Mucosa of gallbladder (tissue), 1 donor: Measurements from ENCODE around the gene PET117. TPM values are rescaled to one million over a fixed set of nuclear protein-coding genes. Genes with fewer than 3 reads are reported as not detected.
"Not testable (repeated sequence)": the region's sequence is repeated elsewhere in the genome, so short reads cannot be mapped to it uniquely, and the experiment has no call there.

Source experiments
- DNase-seq: peaks from one replicate; pipeline ENCODE4 v3.0.0-alpha.2; 2020; ENCODE audit warnings: low spot score
- total RNA-seq: library from RNA; stranded (reverse); gene quantifications from one replicate; pipeline ENCODE4 v1.2.1, GENCODE V29; 2021
- donor health status: DM: no; HTN: no; CAD: no.

PET117 gene
- total RNA-seq, 1 donor from 2014 or later, result 21.8 TPM

DNA sequence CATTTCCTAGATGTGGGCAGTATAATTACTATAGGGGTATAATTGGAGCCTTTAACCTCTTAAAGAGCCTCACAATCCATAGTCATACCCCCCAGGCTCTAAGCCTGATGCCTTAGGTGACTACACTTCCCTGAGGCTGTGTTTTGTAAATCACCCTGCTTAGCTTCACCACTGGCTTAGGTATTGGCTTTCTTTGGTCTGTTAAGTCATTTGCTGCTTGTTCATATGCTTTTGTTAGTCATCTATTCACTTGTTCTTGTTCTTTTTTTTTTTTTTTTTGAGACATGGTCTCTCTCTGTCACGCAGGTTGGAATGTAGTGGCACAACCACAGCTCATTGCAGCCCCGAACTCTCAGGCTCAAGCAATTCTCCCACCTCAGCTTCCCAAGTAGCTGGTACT, 26.7 kb downstream of the PET117 start:
- no peak for DNase-seq

DNA sequence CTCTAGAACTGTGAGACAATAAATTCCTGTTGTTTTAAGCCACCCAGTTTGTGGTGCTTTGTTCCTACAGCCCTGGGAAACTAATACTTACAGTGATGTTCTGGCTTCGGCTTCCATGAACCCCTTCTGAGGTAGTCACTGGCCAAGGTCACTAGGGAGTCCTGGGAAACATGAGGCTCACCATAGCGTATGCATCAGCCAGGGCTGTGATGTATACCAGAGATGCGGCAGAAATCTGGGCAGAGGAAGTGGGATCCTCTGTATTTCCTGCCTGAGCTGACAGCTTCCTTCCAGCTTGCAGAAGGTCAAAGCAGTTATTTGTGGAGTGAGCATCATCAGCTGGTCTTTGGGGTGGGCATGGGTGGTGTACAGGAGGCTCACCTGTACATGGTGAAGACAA, 27.9 kb downstream of the PET117 start:
- no peak for DNase-seq

DNA sequence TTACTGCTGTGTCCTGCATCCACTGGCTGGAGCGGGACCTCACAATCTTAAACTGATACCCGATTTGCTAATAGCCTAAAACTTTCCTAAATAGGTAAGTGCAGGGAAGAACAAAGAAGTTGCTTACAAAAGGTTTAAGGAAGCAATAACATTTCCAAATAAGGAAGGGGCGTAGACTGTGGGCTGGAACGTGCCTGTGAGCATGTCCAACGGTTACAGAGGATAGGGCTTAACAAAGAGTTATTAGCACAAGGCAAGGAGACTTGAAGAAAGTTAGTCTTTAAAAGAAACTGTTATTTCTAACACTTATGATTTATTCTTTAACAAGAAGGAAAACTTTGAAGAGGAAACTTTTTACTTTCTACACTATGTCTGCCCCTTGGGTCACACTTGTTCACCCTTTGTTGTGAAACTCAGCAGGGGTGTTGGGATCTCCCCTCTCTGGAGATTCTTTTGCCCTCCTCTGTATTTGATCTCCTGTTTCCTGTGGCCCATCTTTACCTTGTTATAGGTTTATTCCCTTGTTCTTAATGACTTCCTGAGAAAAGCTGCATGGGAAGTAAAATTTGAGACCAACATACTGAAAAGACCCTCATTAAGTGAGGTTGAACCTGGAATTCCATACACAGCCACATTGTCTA, 28.7 kb downstream of the PET117 start:
- DNase-seq, result no peak

DNA sequence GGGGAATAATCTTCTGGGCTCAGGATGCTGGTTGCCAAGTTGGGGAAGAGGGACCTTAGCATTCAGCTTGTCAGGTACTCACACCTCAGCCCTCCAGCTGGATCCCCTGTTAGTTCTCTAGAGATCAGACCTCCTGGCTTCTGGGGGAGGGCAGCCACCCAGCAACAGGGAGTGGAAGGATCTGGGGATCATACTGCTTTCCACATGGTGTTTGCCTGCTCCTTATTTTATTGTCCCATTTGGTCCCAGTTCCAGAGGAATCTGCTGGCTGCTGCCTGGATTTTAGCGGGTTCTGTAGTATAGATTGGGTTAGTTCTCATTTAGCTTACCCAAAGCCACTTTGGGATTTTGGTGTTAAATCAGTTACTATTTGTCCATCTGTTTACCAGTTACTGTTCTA, 29.3 kb downstream of the PET117 start:
- DNase-seq, result no peak

DNA sequence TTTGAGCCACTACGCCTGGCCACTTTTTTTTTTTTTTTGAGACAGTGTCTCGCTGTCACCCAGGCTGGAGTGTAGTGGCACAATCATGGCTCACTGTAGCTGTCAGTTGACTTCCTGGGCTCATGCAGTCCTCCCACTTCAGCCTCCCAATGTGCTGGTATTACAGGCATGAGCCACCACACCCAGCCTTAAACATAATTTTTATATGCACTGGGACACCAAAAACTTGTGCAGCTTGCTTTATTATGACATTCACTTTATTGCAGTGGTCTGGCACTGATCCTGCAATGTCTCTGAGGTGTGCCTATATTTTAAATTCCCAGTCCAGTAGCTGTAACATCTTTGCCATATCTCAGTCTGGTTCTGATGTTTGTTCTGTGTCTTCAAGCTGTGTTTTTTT, 34.7 kb downstream of the PET117 start:
- no peak for DNase-seq

DNA sequence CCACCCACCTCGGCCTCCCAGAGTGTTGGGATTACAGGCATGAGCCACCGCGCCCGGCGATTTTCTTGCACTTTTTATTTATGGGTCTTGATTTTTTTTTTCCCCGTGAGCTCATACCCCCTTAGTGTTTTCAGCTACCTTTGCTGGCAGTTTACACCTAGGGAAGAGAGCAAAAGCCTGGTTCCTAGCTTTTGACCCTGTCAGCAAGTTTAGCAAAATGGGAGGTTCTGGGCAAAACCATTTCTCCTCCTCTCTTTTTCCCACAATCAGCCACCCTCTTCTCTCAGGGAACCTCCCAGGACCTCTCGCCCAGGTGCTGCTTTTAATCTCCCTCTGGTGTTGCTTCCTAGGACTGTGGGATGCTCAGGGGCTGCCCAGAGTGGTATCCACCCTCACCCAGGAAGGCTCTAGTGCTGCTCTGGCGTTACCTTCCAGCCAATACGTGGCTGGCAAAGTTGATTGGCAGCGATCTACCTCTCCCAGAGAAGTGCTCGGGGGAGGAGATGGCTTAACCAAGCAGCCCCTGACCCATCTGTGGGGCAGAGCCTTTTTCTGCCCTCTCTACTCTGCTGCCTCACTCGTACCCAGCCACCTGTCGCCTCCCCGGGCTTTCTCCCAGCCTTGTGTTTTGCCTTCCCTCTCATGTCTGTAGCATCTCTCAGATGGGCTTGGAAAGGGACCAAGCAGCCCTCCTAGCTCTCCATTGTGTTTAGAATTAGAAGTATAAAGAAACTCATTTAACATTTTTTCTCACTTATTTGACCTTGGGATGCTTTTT, 37.4 kb downstream of the PET117 start:
- DNase-seq, result no peak

DNA sequence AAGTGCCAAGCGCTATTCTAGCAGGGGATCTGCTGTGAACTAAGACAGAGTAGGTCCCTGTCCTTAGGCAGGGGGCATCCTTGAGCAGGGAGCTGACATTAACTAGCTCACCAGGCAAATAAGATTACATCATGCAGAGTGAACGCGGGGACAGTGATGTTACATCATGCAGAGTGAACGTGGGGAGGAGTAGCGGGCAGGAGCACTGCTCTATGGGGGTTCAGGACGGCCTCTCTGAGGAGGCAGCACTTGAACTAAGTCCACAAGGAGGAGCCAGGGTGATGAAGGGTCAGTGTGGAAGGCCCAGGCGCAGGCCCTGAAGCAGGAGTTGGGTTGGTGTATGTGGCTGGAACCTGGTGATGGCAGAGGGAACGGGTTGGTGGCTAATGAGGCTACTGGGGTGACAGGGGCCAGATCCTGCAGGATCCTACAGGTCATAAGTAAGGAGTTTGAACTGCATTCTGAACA, 38.7 kb downstream of the PET117 start:
- DNase-seq, result no peak

DNA sequence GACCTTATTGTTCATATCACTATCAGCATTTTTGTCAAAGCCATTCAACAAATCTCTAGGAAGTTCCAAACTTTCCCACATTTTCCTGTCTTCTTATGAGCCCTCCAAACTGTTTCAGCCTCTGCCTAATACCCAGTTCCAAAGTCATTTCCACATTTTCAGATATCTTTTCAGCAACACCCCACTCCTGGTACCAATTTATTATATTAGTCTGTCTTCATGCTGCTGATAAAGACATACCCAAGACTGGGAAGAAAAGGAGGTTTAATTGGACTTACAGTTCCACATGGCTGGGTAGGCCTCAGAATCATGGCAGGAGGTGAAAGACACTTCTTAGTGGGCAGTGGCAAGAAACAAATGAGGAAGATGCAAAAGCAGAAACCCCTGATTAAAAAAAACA, 42.7 kb downstream of the PET117 start:
- not testable (repeated sequence) for DNase-seq

DNA sequence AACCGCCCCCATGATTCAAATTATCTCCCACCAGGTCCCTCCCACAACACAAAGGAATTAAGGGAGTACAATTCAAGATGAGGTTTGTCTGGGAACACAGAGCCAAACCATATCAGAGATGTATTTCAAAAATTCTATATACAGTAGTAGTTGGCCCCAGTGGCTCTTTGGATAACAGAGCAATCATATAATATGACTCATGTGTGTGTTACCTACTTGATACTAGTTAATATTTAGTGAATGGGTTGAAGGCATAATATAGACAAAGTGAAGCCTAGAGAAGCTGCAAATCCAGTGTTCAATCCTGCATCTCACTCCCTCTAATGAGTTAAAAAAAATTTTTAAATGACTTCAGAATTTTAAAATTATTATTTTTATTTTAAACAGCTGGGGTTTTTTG, 43.2 kb downstream of the PET117 start:
- DNase-seq, result no peak

DNA sequence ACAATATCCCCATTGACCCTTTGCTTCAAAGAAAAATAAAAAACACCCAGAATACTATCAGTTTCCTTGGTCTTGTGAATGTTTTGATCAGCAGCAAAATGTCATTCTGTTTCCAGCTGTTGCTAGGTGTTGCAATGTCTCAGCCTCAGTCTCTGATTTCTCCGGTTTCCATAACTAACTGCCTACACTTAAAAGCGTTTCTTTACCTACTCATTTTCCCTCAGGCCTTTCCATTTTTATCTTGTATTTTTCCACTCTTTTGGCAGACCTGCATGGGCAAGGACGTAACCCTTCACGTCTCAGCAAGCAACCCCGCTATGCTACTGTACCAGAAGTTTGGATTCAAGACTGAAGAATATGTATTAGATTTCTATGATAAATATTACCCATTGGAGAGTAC, 49.4 kb downstream of the PET117 start:
- DNase-seq, result no peak

DNA sequence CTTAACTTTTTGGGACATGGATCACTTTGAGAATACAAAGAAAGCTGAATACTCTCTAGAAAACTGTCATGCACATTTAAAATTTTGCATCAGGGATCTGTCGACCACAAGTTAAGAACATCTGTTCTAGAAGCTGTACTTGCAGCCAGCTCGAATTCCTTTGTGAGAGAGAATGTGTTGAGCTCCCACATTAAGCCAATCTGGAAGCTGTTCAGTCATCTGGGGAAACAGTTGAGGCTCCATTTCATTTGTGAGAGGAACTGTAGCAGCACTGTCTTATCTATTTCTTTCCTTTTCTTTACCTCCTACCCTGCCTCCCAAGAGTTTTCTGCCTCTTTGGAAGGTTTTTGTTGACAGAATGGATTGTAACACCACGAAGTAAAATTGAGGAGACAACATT, 50.8 kb downstream of the PET117 start:
- DNase-seq, result no peak

DNA sequence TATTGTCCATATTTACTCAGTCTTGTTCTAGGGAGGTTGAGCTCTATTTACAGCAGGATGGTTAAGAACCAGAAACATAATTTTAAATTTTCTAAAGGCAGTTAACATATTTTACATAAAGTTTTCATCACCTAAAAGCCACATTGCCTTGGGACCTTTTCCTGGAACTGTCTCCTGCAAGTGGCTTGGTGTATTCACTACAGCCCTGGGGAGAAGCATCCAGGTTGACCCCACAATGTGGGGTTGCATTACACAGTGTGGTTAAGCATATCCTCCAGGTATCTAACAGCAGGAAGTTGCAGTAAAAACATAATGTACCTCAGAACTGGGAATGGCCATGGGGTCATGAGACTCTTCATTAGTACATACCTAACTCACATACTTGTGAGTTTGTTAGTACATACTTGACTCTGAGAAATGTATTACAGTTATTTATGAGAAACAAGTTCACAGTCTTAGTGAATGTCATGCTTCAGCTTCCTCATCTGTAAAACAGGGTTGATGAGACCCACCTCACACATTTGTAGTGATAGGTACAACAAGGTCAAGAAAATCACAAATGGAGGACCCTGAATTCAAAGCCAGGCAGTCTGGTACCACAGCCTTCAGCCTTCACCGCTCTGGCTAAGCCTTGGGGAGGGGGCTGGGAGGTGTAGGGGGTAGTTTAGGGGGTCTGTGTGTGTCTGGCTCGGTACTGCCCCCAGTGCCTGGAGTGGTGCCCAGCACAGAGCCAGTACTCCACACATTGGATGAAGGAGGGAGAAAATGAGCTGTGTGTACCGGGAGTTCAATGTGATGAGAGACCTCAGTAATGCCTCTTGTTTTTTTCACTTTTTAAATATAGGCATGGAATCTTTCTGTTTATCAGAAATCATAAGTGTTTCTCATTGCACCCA, 52.9 kb downstream of the PET117 start:
- no peak for DNase-seq

DNA sequence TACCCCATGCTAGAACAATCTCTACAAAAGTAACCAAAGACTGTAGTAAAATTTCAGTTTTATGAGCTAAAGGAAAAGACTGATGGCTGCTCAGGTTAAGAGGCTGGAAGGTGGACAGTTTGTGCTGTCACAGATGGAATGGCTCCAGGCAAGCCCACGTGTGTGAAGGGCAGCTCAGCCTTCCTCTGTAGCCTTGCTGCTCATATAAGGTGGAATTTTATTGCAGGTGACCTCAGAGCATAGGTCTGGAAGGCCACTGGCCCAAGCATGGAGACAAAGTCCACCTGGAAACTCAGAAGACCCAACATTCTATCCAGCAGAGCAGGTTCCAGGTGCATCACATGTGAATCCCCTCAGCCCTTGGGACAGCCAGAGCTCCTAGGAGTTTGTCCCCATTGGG, 53.6 kb downstream of the PET117 start:
- no peak for DNase-seq

Other genes with a start within 250 kb of the PET117 start
- gene SNX5, start 169.1 kb upstream of the PET117 start, total RNA-seq, result 64.5 TPM
- 8.5 TPM for gene MGME1, start 168.8 kb upstream of the PET117 start, total RNA-seq
- 11.1 TPM for gene OVOL2, start 79.9 kb upstream of the PET117 start, total RNA-seq
- gene KAT14, start within 50 bp of the PET117 start, total RNA-seq, result 16.6 TPM
- gene ZNF133, start 150.7 kb downstream of the PET117 start, total RNA-seq, result 12.7 TPM